Peyer's patch (tissue), 4 donors: Measurements from ENCODE around the gene SLC28A1. TPM values are rescaled to one million over a fixed set of nuclear protein-coding genes. Genes with fewer than 3 reads are reported as not detected.

ENCODE experiments used
- DNase-seq, 3 donors: peaks; one replicate each; pipeline ENCODE4 v3.0.0-alpha.2; 2017 to 2019
- H3K27ac ChIP-seq, 4 donors: fragments of 200-600 bp; sonication (generic); one replicate each; pipeline ENCODE4 v1.5.1; 2016 to 2019
- H3K27me3 ChIP-seq, 2 donors: fragments of 200-600 bp; sonication (generic); one replicate each; pipeline ENCODE4 v1.5.1; 2019
- H3K36me3 ChIP-seq, 3 donors: fragments of 200-600 bp; sonication (generic); one replicate each; pipeline ENCODE4 v1.5.1; 2016 to 2019
- H3K4me1 ChIP-seq, 4 donors: fragments of 200-600 bp; sonication (generic); one replicate each; pipeline ENCODE4 v1.5.1; 2016 to 2019
- H3K4me3 ChIP-seq, 4 donors: fragments of 200-600 bp; sonication (generic); 1 replicate in 3 of 4; 2 replicates in 1 of 4; pipeline ENCODE4 v1.5.1; 2016 to 2019; ENCODE audit warnings: mild to moderate bottlenecking in 1 of 4
- H3K9me3 ChIP-seq, 4 donors: fragments of 200-600 bp; sonication (generic); one replicate each; pipeline ENCODE4 v1.5.1; 2016 to 2019; ENCODE audit warnings: mild to moderate bottlenecking in 1 of 4
- CTCF ChIP-seq, 6 experiments: fragments of 450-650 bp in 4 of 6; fragments of 200-600 bp in 2 of 6; sonication (generic) in 1 of 6; IDR thresholded peaks; one replicate each; pipeline ENCODE4 v1.5.1; 2017 to 2019; ENCODE audit warnings: antibody characterized with exemption in 6 of 6, mild to moderate bottlenecking in 3 of 6, moderate library complexity in 1 of 6
- POLR2A ChIP-seq, 2 donors: fragments of 450-650 bp; IDR thresholded peaks; one replicate each; pipeline ENCODE4 v1.5.1; 2017; ENCODE audit warnings: antibody characterized with exemption in 2 of 2, mild to moderate bottlenecking in 2 of 2, moderate library complexity in 2 of 2
- total RNA-seq, 4 donors: library from RNA; depleted of rRNA; stranded (reverse); fragments of >200 nt; gene quantifications; one replicate each; pipeline ENCODE4 v1.1.0, GENCODE V29; 2016

The SLC28A1 gene
- total RNA-seq, 4 donors from 2014 or later = 4.1 to 111 (median 64.3) TPM

- Histone ChIP-seq H3K4me1 (peaks cover 0 to 32% (median 0%) of the 10 kb centered on the region in 4 donors), H3K27me3 (no peaks in the 10 kb centered on the region), H3K4me3 (no peak overlapping the region), H3K27ac (peak overlapping the region; percentile 38 to 80 (median 58)), H3K36me3 (peaks cover 0 to 6% (median 0%) of the 10 kb centered on the region in 3 donors), H3K9me3 (no peaks in the 10 kb centered on the region)
- DNase-seq = peak; percentile 26 to 87 (median 67)
- TF ChIP-seq CTCF (IDR thresholded peaks at IDR 0.05) (no peak), POLR2A (IDR thresholded peaks at IDR 0.05) (no peak)
Observed at GRCh38 chr15:84911879-84912660, 27.6 kb downstream of the SLC28A1 start.

DNA sequence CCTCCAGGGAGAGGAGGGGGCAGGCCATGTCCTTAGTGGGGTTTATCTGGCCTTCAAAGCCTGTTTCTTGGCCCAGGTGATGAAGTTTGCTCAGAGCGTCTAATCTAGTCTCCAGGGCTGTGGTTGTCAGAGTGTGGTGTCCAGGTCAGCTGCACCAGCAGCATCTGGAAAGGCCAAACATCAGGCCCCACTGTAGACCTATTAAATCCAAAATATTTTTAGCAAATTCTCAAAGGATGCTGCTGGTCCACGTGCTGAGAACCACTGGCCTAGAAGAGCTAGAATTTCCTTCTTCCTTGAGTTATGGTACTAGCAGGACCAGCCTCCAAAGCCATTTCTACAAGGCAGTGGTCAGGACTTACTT is 28.9 kb downstream of the SLC28A1 start:
- no peaks in the 10 kb centered on the region for H3K9me3 ChIP-seq
- DNase-seq = no peak
- no peaks in the 10 kb centered on the region for H3K27me3 ChIP-seq
- H3K4me3 ChIP-seq = no peak overlapping the region
- peak overlapping the region in 3 of 4 donors; percentile 38 to 80 (median 46) for H3K27ac ChIP-seq
- peaks cover 0 to 11% (median 0%) of the 10 kb centered on the region in 3 donors for H3K36me3 ChIP-seq
- H3K4me1 ChIP-seq = peaks cover 0 to 32% (median 0%) of the 10 kb centered on the region in 4 donors
- TF ChIP-seq CTCF (IDR thresholded peaks at IDR 0.05) (no peak), POLR2A (IDR thresholded peaks at IDR 0.05) (no peak)

DNA sequence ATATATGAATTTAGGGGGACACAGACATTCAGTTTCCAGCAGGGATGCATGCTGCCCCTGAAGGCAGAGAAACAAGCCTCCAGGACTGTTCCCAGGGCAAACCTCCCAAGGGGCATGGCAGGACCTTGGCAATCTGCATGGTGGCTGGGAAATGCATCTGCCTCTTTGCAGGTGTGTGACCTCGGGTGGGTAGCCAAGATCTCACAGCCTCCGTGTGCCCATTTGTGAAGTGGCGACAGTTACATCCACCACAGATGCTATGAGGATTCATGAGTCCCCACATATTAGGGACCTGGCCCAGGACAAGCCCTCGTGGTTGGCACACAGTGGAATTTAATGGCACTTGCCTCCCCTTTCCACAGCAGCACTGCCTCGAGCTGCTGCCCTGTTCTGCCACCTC is 29.9 kb downstream of the SLC28A1 start:
- H3K27me3 ChIP-seq = no peaks in the 10 kb centered on the region
- no peak for TF ChIP-seq CTCF (IDR thresholded peaks at IDR 0.05)
- TF ChIP-seq POLR2A (IDR thresholded peaks at IDR 0.05) = no peak
- peak overlapping the region in 1 of 4 donors; percentile 31 for H3K27ac ChIP-seq
- DNase-seq = no peak
- peaks cover 0 to 32% (median 0%) of the 10 kb centered on the region in 4 donors for H3K4me1 ChIP-seq
- no peak overlapping the region for H3K4me3 ChIP-seq
- H3K36me3 ChIP-seq = peaks cover 0 to 8% (median 0%) of the 10 kb centered on the region in 3 donors
- no peaks in the 10 kb centered on the region for H3K9me3 ChIP-seq

GRCh38 chr15:84914909-84915605 is 30.6 kb downstream of the SLC28A1 start:
- H3K27me3 ChIP-seq = no peaks in the 10 kb centered on the region
- H3K4me3 ChIP-seq = no peak overlapping the region
- peaks cover 0 to 8% (median 0%) of the 10 kb centered on the region in 3 donors for H3K36me3 ChIP-seq
- no peaks in the 10 kb centered on the region for H3K9me3 ChIP-seq
- no peak for TF ChIP-seq CTCF (IDR thresholded peaks at IDR 0.05)
- TF ChIP-seq POLR2A (IDR thresholded peaks at IDR 0.05) = no peak
- peaks cover 0 to 32% (median 0%) of the 10 kb centered on the region in 4 donors for H3K4me1 ChIP-seq
- peak overlapping the region in 2 of 4 donors; percentile 13 to 31 for H3K27ac ChIP-seq
- DNase-seq = peak in 1 of 3 donors; percentile 73

GRCh38 chr15:84915606-84915958 is 31.1 kb downstream of the SLC28A1 start:
- Histone ChIP-seq H3K36me3 (peaks cover 0 to 8% (median 0%) of the 10 kb centered on the region in 3 donors), H3K9me3 (no peaks in the 10 kb centered on the region), H3K4me1 (peaks cover 0 to 29% (median 0%) of the 10 kb centered on the region in 4 donors), H3K27me3 (no peaks in the 10 kb centered on the region), H3K4me3 (no peak overlapping the region), H3K27ac (no peak overlapping the region)
- no peak for TF ChIP-seq CTCF (IDR thresholded peaks at IDR 0.05)
- DNase-seq = no peak
